IPS-11a (cell line): ENCODE measurements around the gene ARHGDIB.

ENCODE experiments used
- H3K4me3 ChIP-seq: one replicate; pipeline ENCODE4 v1.5.1; 2013; ENCODE audit warnings: low read depth, low read length, control low read depth

ARHGDIB gene

DNA sequence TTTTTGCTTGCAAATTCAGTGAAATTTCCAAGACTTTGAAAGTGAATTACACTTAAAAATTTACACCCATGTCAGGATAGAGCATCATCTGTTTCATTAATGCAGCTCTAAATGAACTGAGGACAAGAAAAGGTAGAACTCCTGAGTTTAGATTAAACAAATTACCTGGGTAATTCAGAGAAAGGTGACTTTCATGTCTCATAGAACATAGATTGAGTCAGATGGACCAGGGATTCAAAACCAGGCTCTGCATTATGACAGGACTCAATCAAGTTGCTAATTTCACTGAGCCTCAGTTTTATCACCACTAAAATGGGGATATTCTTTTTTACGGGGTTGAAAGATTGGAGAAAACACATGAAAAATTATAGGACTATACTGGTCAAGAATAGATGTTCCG is 4.5 kb downstream of the ARHGDIB start:
- no peak overlapping the region for H3K4me3 ChIP-seq

DNA sequence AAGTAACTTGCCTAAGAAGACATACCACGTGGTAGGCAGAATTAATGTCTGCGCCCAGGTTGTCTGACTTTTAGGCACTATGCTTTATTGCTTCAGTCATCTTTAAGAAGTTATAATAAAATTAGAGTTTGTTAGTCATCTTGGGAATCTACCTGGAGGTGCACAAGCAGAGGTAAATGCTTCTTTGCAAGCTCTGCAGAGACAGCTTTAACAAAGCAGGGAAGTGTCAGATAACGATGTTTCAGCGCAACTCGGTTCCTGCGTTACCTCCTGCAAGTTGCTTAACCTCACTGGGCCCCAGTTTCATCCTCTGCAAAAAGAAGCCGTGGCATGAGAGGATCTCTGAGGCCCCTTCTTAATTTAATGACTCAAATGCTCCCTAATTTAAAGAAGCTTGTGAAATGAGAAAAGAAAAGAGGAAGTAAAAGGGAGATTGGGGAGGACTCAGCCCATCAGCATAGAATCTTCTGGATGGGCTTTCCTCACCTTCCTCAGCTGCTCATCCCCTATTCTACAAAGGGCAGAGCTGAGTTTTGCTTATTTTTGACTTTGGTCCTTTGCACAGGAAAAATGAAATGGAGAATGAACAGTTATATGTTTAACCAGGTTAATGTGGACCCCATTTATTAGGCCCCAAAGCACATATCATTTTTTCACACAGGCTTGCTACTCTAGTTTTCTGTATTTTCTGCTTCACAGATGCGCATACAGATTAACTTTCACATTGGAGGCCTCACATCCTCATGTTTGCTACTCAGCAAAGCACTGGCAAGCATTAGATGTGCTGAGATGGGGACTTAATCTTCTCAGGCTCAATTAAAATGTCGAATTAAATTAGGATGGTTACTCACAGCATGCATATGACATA is 5.1 kb downstream of the ARHGDIB start:
- H3K4me3 ChIP-seq = no peak overlapping the region

DNA sequence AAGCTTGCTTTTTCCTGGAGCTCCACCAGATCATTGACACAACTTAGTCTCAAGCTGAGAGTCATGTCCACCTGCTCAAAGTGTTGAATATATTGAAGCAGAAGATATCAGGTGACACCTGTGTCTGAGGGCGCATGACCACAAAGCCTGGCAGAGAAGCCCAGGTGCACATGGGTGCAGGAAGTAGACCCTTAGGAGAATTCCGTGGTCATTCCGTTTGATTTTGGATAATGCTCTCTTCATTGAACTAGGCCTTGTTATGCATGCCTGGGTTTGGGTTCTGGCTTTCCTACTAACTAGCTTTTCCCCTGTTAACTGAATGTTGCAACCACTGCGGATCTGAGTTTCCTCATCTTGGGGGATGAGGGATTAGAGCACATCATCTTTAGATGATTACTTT is 7.1 kb downstream of the ARHGDIB start:
- no peak overlapping the region for H3K4me3 ChIP-seq

DNA sequence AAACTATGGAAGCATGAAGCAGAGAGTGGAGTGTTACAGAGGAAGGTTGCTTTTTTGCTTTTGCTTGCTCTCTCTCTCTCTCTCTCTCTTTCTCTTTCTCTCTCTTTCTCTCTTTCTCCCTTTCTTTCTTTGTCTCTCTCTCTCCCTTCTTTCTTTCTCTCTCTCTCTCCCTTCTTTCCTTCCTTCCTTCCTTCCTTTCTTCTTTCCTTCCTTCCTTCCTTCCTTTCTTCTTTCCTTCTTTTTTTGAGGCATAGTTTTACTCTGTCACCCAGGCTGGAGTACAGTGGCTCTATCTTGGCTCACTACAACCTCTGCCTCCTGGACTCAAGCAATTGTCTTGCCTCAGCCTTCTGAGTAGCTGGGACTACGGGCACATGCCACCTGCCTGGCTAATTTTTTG is 7.6 kb downstream of the ARHGDIB start:
- no peak overlapping the region for H3K4me3 ChIP-seq

DNA sequence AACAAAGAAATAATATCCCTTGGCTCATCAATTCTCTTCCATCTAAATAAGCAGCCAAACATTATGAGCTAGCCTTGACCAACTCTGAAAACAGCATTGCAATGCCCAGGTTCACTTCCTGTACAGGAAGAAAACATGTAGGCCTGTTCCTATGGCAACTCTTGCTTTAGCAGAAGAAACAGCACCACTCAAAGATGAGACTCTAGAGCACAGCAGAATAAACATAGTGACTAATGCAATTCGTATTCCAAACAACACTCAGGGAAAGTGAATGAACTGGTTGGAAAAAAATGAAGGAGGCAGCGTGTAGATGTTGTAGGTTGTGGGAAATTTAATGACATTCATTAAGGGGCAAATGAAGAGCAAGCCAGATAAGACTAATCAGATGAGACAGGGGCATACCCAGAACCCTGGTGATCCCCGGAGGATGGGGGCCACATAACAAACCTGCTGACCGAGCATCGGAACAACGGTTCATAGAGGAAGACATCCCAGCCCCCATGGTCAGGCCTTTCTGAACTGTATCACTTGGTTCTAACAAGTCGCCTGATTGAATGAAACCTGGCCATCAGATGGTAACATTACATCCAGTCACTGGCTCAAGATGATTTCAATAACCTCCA is 9.0 kb downstream of the ARHGDIB start:
- H3K4me3 ChIP-seq = no peak overlapping the region

DNA sequence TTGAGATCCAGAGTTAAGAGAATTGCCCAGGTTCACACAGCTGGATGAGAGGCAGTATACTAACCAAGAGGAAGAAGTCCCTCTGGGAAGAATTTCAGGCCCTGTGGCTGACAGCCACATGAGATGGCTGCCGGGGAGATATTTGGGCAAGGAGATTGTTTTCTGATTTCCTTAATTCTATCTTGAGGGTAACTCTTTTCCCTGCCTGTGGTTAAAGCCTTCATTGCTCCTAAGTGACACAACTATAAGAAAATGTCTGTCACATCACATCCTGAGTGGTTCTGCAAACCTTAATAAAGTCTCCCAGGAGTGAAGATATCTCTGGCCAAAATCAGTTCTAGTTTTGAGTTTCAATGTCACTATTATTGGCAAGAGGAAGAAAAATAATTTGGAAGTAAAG is 9.6 kb downstream of the ARHGDIB start:
- no peak overlapping the region for H3K4me3 ChIP-seq

DNA sequence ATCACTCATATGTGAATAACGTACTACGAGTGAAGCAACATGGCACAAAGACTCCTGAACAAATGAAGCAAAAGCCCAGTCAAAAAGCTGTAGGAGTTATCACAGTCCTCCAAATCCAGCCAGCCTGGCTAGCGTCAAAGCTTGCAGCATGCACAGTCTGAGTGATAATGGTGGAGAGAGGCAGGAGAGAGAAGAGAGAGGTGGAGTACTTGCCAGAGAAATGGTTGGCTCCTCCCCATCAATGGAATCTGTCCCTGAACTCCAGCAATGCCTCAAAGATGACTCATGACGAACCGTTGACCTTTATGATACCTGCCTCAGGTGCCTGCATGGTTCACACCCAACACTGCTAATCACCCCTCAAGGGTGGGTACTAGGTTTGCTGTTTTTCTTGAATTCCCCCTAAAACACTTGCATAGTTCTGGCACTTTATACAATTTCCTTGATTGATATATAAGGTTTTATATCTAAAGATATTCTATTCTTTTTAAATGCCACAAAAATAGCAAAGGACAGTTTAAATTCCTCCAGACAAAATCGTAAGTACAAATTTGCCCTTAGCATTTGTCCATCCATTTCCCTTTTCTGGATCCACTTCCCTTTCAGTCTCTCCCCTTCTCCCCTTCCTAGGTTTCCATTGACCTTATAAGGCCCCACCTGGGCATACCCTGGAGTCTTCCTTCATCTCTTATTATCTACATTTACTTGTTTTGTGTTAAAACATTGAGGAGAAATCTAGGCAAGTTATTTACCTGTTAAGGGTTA is 10.2 kb downstream of the ARHGDIB start:
- no peak overlapping the region for H3K4me3 ChIP-seq

DNA sequence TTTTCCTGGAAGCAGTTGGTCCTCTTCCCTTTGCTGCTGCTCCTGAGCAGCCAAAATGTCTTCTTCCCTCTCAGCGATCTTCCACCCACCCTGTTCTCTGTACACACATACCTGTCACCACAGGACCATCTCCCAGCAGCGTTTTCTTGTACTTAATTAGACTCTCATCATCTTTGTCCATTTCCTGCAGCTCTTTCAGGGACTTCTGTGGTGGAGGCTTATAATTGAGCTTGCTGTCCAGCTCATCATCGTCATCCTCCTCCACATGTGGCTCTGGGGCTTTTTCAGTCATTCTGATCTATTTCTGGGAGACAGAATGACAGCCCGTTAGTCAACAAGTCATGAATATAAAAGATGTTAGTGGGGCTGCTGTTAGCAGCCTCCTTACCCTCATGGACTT is 11.0 kb downstream of the ARHGDIB start:
- no peak overlapping the region for H3K4me3 ChIP-seq

DNA sequence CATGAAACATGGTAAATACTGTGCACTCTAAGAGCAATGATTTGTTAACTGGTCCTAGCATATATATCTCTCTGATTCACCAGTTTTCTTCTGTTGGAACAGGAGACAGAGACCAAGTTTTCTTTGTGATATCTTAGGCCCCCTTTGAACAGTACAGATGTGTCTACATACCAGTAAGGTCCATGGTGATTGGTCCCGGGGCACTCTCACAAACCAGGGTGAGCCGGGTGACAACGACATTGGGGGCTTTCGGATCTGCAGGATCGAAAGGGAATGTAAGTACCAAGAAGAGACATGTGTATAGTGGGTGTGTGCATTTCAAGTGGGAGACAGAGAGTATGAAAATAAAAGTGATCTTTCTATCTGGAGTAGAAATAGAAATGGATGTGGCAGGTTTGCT is 11.8 kb downstream of the ARHGDIB start:
- no peak overlapping the region for H3K4me3 ChIP-seq

DNA sequence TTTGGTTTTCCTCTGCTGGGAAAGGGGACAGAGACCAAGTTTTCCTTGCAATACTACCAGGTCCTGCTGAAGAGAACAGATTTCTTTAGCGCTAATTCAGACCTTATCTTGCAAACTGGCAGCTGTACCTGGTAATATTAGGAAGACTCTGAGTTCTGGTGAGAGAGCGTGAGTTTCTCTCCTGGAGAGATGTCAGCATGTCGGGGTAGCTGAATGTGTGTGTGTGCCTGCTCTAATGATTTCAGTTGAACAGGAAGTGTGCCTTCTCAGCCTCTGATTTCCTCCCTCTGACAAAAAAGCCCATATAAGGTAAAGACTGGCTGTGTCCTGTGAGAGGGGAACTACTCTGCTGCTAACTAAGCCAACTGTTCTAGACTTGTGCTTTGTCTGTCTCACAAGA is 12.7 kb downstream of the ARHGDIB start:
- no peak overlapping the region for H3K4me3 ChIP-seq

DNA sequence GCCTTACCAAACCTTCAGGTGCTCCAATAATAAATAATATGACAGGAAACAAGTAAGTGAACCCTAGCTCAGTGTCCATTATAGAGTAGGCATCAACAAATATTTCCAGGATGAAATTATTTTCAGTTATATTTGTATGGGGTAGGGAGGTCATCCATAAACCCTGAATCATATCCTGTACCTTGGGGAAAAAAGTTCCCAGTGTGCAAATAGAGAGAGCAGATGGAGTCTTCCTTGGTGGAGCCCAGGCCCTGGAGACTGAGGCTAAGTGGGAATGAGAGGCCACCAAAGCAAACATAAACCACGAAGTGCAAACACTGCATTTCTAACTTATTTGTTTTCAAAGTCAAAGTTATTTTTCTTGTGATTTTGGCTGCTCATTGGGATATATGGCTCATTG is 14.5 kb downstream of the ARHGDIB start:
- no peak overlapping the region for H3K4me3 ChIP-seq

DNA sequence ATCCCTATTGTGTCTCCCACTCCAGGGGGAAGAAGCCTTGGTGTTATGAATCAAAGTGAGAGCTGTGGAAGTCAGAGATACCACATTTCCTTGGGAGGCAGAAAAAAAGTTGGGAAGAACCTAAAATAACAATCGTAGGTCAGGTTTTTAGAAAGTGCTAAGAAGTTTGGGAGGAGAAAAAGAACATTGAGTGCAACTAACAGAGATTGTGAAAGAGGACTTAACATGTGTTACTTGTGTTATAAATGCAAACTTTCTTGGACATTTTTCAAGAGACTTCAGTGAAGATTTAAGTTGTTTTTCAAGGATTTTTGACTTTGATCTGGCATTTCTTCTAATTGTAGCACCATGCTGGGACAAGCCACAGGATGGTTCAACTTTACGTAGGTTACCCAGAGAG is 15.2 kb downstream of the ARHGDIB start:
- no peak overlapping the region for H3K4me3 ChIP-seq

DNA sequence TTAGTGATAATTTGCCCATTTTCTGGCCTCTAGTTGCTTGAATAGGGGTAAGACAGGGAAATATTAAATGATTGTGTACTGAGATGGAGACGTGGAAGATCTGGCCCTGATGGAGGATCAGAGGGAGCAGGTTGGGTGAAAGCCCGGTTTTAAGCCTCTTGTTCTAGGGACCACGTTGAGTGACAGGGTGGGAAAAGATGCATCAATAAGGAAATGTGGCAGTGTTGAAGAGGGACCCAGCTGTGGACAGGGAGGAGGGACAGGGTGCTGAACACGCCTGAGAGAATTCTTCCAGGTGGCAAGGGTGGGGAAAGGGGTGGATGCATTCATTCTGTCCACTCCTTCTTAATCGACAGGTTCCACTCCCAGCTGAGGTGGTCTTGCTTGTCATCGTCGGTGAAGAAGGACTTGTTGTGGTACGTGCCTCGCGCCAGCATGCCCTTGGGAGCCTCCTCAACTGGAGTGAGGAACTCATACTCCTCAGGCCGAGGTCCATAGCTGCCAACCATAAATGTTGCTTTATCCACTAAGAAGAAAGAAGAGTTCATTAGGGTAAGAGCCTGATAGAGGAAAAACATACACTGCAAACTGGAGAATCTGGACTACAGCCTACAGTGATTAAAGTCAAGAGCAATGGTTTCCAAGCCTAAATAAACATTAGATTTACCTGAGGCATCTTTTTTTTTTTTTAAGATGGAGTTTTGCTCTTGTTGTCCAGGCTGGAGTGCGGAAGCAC is 19.0 kb downstream of the ARHGDIB start:
- H3K4me3 ChIP-seq = no peak overlapping the region

DNA sequence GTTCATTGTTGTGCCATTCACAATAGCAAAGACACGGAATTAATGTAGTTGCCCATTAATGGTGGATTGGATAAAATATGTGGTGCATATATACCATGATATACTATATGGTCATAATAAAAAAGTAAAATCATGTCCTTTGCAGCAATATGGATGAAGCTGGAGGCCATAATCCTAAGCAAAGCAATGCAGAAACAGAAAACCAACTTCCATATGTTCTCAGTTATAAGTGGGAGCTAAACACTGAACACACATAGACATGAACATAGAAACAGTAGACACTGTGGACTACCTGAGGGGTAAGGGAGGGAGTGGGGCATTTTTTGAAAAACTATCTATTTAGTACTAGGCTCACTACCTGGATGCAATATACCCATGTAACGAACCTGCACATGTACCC is 20.0 kb downstream of the ARHGDIB start:
- H3K4me3 ChIP-seq = no peak overlapping the region

DNA sequence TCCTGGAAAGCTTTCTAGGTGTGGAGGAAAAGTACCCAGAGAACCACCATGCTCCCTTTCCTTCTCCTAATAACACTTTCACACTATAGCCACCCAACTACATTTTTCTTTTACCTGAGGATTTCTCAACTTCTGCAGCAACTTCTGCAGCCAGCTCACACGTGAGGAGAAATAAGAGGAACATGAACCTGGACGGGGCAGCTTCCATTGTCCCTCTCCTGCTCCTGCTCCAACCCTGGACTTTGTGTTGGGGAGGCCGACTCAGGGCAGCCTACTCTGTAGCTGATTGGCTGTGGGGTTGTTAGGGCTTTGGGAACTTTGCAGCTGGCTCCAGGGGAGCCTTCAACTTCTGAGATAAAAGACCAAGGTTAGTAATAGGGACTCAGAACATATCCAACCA is 23.1 kb downstream of the ARHGDIB start, which contains the start of gene ERP27:
ERP27 (minus strand) TSS at position 237 of the 400 bp plus-strand sequence; CDS start at position 208, 29 bp downstream.
- H3K4me3 ChIP-seq = no peak within 1 kb of the TSS

DNA sequence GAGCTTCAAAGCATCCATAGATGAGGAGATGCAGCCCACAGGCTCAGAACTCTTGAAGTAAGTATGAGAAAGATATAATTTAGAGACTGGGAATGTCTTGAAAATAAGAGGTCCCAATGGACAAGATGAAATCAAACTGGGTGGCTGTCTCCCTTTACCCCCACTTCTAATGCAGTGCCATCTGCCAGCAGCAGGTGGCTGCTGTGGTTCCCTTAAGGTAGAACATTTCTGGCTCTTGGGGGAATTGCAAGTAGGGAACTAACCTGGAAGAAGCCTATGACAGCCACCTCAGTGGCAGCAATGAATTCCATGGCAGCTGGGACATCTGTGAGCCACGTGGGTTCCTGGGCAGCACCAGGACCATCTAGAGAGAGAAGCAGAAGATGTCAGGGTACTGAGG is 23.7 kb downstream of the ARHGDIB start:
- H3K4me3 ChIP-seq = no peak overlapping the region

DNA sequence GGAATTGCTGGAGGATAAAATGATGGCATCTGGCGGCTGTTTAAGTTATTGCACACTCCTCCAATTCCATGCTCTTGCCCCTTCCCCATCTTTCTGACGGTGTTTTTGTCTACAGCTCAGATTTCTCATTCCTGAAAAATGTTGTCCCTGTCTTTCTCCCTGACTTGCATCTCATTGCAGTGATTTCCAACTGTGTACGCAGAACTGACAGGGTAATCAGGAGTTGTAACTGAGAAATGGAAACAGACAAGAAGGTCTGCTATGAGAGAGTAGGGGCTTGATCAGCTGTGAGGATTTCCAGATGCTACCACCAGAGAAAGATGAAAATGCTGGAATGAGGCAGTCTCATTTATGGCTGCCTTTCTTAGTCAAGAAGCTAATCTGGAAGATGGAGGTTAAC is 24.4 kb downstream of the ARHGDIB start:
- no peak overlapping the region for H3K4me3 ChIP-seq

DNA sequence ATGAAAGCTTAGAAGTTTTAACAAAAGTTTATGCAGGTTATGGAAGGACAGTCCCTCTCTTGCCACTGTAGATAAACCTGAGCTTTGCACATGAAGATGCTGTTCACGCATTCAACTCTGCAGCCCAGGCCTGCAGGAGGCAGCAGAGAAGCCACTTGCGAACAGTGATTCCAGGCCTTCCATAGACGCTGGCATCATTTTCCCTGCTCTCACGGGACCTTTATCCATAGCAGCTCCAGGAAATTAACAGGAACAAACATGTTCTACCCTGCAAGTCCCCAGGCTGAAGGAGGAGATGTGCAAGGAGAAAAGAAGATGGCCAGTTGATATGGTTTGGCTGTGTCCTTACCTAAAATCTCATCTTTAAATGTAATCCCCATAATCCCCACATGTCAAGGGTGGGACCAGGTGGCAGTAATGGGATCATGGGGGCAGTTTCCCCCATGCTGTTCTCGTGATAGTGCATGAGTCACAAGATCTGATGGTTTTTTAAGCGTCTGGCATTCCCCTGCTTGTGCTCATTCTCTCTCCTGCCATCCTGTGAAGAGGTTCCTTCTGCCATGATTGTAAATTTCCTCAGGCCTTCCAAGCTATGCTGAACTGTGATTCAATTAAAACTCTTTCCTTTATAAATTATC is 25.1 kb downstream of the ARHGDIB start:
- no peak overlapping the region for H3K4me3 ChIP-seq

DNA sequence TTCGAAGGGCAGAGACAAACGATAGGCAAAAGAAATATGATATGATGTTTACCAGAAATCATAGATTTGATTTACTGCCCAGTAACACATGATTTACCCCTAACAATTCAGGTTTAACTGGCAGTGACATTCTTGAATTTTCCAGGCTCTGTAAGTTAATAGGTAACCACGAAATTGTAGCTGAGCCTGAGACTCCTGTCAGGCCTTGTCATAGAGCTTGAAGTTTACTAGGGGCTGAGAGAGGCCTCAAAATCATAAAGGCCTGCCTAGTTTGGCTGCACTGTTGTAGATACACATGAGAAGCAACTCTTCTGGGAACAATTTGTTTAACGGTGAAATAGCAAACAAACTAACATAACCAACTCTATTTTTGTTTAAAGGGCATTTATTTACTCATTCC is 26.4 kb downstream of the ARHGDIB start:
- no peak overlapping the region for H3K4me3 ChIP-seq

DNA sequence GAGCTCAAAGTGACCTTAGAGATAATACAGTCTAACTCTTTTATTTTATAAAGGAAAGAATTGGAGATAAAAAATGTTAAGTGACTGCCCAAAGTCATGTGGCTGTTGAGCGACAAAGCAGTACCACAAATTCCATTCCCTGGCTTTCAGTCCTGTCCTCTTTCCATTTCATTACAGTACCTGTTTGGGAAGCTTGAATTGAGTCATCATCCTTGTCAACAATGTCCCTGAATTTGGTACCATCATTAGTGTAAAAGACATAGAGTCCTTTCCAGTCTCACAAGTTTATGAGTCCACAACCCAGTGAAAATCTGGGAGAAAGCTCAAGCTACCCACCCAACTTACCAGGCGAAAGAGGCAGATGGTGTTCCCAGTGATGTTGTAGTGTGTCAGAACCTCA is 26.9 kb downstream of the ARHGDIB start:
- no peak overlapping the region for H3K4me3 ChIP-seq
